ENCODE measurements around the gene NFIA. TPM values are rescaled to one million over a fixed set of nuclear protein-coding genes. Genes with fewer than 3 reads are reported as not detected.
"Not testable (repeated sequence)": the region's sequence is repeated elsewhere in the genome, so short reads cannot be mapped to it uniquely, and the experiment has no call there.

NFIA gene
- total and polyA plus RNA-seq, 2 donors, result 7.9 to 10.3 TPM

DNA sequence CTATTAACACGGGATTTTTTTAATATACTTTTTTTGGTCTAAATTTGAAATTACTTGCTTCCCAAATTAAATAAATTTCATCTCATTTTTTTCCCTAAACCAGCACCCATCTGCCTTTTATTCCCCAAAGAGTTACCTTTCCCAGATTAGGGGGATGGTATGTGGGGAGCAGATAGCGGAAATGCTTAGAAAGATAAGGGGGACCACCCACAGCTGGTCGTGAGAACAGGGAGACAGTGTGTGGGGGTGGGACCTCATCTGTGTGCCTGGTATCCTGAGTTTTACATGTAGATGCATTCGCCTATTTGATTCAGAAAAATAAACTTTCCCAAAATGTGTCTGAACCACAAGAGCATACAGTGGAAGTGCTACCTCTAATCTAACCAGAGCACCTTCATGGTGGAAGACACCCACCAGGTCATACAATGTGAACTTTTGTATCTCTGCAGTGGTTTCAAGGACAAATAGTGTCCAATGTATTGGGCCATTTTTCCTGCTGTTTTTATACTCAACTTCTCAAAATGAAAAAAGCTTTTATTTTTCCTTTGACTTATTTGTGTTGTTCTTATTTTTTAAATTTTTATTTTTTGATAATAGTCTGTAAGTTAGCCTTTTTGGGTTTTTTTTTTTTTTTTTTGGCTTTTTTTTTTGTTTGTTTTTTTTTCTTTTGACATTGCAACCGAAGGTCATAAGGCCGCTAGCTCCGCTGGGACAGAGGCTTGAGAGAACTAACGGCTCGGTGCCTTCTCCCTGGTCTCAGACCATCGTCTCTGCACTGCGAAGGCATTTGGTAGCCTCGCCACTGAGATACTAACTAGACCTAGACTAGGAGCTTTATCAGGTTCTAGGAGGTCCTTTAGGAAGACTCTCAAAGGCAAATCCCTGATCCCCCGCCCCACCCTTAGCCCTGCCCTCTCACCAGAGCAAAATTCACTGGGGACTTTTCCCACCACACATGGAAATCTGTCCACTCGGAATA, 379.3 kb downstream of the NFIA start:
- Histone ChIP-seq H3K9me3 (ENCODE audit: control insufficient read depth in 2 of 2, insufficient read depth in 1 of 2, low read length in 1 of 2) (no peaks in the 10 kb centered on the region), H3K27me3 (ENCODE audit: control insufficient read depth in 2 of 2, insufficient read depth in 1 of 2, low read length in 1 of 2) (no peaks in the 10 kb centered on the region), H3K4me1 (ENCODE audit: control insufficient read depth in 2 of 2, insufficient read depth in 2 of 2, low read length in 2 of 2) (peaks cover 0 to 4% of the 10 kb centered on the region in 2 donors), H3K27ac (ENCODE audit: low read depth in 1 of 2, low read length in 1 of 2) (no peak overlapping the region), H3K4me3 (ENCODE audit: low read length in 2 of 2) (no peak overlapping the region), H3K36me3 (ENCODE audit: control insufficient read depth in 2 of 2, insufficient read depth in 2 of 2, low read length in 1 of 2) (no peaks in the 10 kb centered on the region)
- no peak for DNase-seq (ENCODE audit: low read depth in 6 of 9, low spot score in 9 of 9)
- WGBS, result 90% methylated on average over 14 of the region's 14 CpGs

DNA sequence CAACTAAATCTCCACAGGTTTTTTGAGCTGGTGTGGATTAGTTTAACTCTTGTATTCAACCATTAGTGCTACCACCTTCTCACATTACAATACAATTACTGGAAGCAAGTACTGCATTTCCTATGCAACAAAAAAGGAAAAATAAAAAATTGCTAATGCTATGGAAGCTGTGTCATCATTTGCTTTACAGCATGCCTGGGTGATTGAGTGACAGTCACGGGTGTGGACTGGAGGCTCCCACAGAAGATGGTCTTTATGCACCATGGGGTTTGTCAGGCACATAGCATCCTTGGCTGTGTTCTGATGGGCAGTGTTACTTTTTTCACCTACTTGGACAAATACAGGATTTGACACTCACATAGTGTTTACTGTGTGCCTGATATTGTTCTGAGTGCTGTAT, 380.3 kb downstream of the NFIA start:
- Histone ChIP-seq H3K27ac (ENCODE audit: low read depth in 1 of 2, low read length in 1 of 2) (no peak overlapping the region), H3K36me3 (ENCODE audit: control insufficient read depth in 2 of 2, insufficient read depth in 2 of 2, low read length in 1 of 2) (no peaks in the 10 kb centered on the region), H3K4me1 (ENCODE audit: control insufficient read depth in 2 of 2, insufficient read depth in 2 of 2, low read length in 2 of 2) (peaks cover 0 to 4% of the 10 kb centered on the region in 2 donors), H3K27me3 (ENCODE audit: control insufficient read depth in 2 of 2, insufficient read depth in 1 of 2, low read length in 1 of 2) (no peaks in the 10 kb centered on the region), H3K9me3 (ENCODE audit: control insufficient read depth in 2 of 2, insufficient read depth in 1 of 2, low read length in 1 of 2) (no peaks in the 10 kb centered on the region), H3K4me3 (ENCODE audit: low read length in 2 of 2) (no peak overlapping the region)
- 99% methylated on average over 1 of the region's 1 CpG for WGBS
- no peak for DNase-seq (ENCODE audit: low read depth in 6 of 9, low spot score in 9 of 9)

DNA sequence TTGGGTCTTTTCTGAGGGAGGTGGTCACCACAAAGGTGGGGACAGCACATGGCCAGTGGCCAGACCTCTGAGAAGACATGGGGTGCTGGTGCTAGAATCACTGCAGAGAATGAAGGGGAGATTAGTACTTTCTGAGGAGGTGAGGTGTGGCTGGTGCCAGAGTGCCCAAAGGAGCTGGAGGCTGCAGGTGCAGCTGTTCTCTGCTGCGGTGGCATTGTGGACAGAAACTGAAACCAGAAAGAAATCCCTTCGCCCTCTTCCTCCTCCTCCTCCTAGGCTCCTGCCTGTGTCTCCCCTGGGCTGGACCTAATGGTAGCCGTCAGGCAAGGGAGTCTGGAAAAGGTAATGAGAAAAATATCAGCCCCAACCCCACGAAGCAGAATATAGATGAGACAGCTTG, 380.9 kb downstream of the NFIA start:
- 28% methylated on average over 4 of the region's 4 CpGs for WGBS
- Histone ChIP-seq H3K4me1 (ENCODE audit: control insufficient read depth in 2 of 2, insufficient read depth in 2 of 2, low read length in 2 of 2) (peaks cover 0 to 4% of the 10 kb centered on the region in 2 donors), H3K36me3 (ENCODE audit: control insufficient read depth in 2 of 2, insufficient read depth in 2 of 2, low read length in 1 of 2) (no peaks in the 10 kb centered on the region), H3K27ac (ENCODE audit: low read depth in 1 of 2, low read length in 1 of 2) (no peak overlapping the region), H3K4me3 (ENCODE audit: low read length in 2 of 2) (no peak overlapping the region), H3K27me3 (ENCODE audit: control insufficient read depth in 2 of 2, insufficient read depth in 1 of 2, low read length in 1 of 2) (no peaks in the 10 kb centered on the region), H3K9me3 (ENCODE audit: control insufficient read depth in 2 of 2, insufficient read depth in 1 of 2, low read length in 1 of 2) (no peaks in the 10 kb centered on the region)
- DNase-seq (ENCODE audit: low read depth in 6 of 9, low spot score in 9 of 9), result no peak

- WGBS, result 98% methylated on average over 5 of the region's 5 CpGs
- not testable (repeated sequence) for H3K9me3 ChIP-seq (ENCODE audit: control insufficient read depth in 2 of 2, insufficient read depth in 1 of 2, low read length in 1 of 2); H3K36me3 ChIP-seq (ENCODE audit: control insufficient read depth in 2 of 2, insufficient read depth in 2 of 2, low read length in 1 of 2); H3K4me1 ChIP-seq (ENCODE audit: control insufficient read depth in 2 of 2, insufficient read depth in 2 of 2, low read length in 2 of 2); H3K27ac ChIP-seq (ENCODE audit: low read depth in 1 of 2, low read length in 1 of 2); H3K27me3 ChIP-seq (ENCODE audit: control insufficient read depth in 2 of 2, insufficient read depth in 1 of 2, low read length in 1 of 2); DNase-seq (ENCODE audit: low read depth in 6 of 9, low spot score in 9 of 9); H3K4me3 ChIP-seq (ENCODE audit: low read length in 2 of 2)
Measured at GRCh38 chr1:61467836-61468235, 385.5 kb downstream of the NFIA start.

GRCh38 chr1:61469365-61469764, 387.0 kb downstream of the NFIA start:
- WGBS, result 100% methylated on average over 1 of the region's 1 CpG
- H3K27ac ChIP-seq (ENCODE audit: low read depth in 1 of 2, low read length in 1 of 2), result no peak overlapping the region
- H3K4me3 ChIP-seq (ENCODE audit: low read length in 2 of 2), result no peak overlapping the region
- no peaks in the 10 kb centered on the region for H3K36me3 ChIP-seq (ENCODE audit: control insufficient read depth in 2 of 2, insufficient read depth in 2 of 2, low read length in 1 of 2)
- no peaks in the 10 kb centered on the region for H3K9me3 ChIP-seq (ENCODE audit: control insufficient read depth in 2 of 2, insufficient read depth in 1 of 2, low read length in 1 of 2)
- no peaks in the 10 kb centered on the region for H3K27me3 ChIP-seq (ENCODE audit: control insufficient read depth in 2 of 2, insufficient read depth in 1 of 2, low read length in 1 of 2)
- no peak for DNase-seq (ENCODE audit: low read depth in 6 of 9, low spot score in 9 of 9)
- no peaks in the 10 kb centered on the region for H3K4me1 ChIP-seq (ENCODE audit: control insufficient read depth in 2 of 2, insufficient read depth in 2 of 2, low read length in 2 of 2)

- H3K4me3 ChIP-seq (ENCODE audit: low read length in 2 of 2), result no peak overlapping the region
- WGBS, result 64% methylated on average over 3 of the region's 3 CpGs
- H3K27me3 ChIP-seq (ENCODE audit: control insufficient read depth in 2 of 2, insufficient read depth in 1 of 2, low read length in 1 of 2), result no peaks in the 10 kb centered on the region
- H3K36me3 ChIP-seq (ENCODE audit: control insufficient read depth in 2 of 2, insufficient read depth in 2 of 2, low read length in 1 of 2), result no peaks in the 10 kb centered on the region
- H3K27ac ChIP-seq (ENCODE audit: low read depth in 1 of 2, low read length in 1 of 2), result no peak overlapping the region
- H3K9me3 ChIP-seq (ENCODE audit: control insufficient read depth in 2 of 2, insufficient read depth in 1 of 2, low read length in 1 of 2), result no peaks in the 10 kb centered on the region
- no peaks in the 10 kb centered on the region for H3K4me1 ChIP-seq (ENCODE audit: control insufficient read depth in 2 of 2, insufficient read depth in 2 of 2, low read length in 2 of 2)
- no peak for DNase-seq (ENCODE audit: low read depth in 6 of 9, low spot score in 9 of 9)
Measured at GRCh38 chr1:61472876-61473275, 390.5 kb downstream of the NFIA start.

DNA sequence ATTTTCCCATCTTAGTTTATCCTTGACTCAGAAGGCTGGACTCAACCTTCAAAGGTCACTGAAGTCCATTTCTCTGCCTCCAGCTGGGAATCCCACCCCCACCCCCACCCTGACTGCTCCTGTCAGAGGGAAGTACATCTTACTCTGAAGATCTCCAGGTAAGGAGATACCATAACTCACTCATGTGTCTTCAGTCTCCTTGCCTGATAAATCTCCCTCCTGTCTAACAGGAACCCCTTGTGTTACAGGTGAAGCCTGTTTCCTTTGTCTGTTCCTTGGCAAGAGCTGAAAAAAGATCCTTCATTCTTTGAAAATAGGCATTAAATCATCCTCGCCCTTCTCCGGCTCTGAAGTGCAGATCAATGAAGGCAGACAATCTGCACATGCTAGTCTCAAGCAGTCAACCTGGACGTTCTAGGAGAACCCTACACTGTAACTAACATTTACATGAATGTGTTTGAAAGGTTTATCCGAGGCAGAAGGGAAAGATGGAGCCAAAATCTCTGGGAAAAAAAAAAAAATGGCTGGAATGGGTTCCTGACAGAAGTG, 392.0 kb downstream of the NFIA start:
- H3K4me3 ChIP-seq (ENCODE audit: low read length in 2 of 2), result no peak overlapping the region
- no peaks in the 10 kb centered on the region for H3K9me3 ChIP-seq (ENCODE audit: control insufficient read depth in 2 of 2, insufficient read depth in 1 of 2, low read length in 1 of 2)
- no peak for DNase-seq (ENCODE audit: low read depth in 6 of 9, low spot score in 9 of 9)
- H3K4me1 ChIP-seq (ENCODE audit: control insufficient read depth in 2 of 2, insufficient read depth in 2 of 2, low read length in 2 of 2), result no peaks in the 10 kb centered on the region
- H3K27me3 ChIP-seq (ENCODE audit: control insufficient read depth in 2 of 2, insufficient read depth in 1 of 2, low read length in 1 of 2), result no peaks in the 10 kb centered on the region
- no peaks in the 10 kb centered on the region for H3K36me3 ChIP-seq (ENCODE audit: control insufficient read depth in 2 of 2, insufficient read depth in 2 of 2, low read length in 1 of 2)
- no peak overlapping the region for H3K27ac ChIP-seq (ENCODE audit: low read depth in 1 of 2, low read length in 1 of 2)
- 88% methylated on average over 4 of the region's 4 CpGs for WGBS

DNA sequence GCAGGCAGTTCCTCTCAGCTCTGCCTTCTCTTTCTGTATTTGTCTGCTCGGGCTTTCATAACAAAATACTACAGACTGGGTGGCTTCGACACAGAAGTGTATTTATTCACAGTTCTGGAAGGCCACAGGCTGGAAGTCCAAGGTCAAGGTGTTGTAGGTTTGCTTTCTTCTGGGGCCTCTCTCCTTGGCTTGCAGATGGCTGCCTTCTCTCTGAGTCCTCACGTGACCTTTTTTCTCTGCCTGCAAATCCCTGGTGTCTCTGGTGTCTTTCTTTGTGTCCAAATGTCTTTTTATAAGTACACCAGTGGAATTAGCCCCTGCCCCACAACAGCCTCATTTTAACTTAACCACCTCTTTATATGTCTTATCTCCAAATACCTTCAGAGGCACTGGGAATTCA, 392.6 kb downstream of the NFIA start:
- Histone ChIP-seq H3K27me3 (ENCODE audit: control insufficient read depth in 2 of 2, insufficient read depth in 1 of 2, low read length in 1 of 2) (no peaks in the 10 kb centered on the region), H3K4me1 (ENCODE audit: control insufficient read depth in 2 of 2, insufficient read depth in 2 of 2, low read length in 2 of 2) (no peaks in the 10 kb centered on the region), H3K4me3 (ENCODE audit: low read length in 2 of 2) (no peak overlapping the region), H3K27ac (ENCODE audit: low read depth in 1 of 2, low read length in 1 of 2) (no peak overlapping the region), H3K9me3 (ENCODE audit: control insufficient read depth in 2 of 2, insufficient read depth in 1 of 2, low read length in 1 of 2) (no peaks in the 10 kb centered on the region), H3K36me3 (ENCODE audit: control insufficient read depth in 2 of 2, insufficient read depth in 2 of 2, low read length in 1 of 2) (no peaks in the 10 kb centered on the region)
- 95% methylated on average over 3 of the region's 3 CpGs for WGBS
- no peak for DNase-seq (ENCODE audit: low read depth in 6 of 9, low spot score in 9 of 9)

GRCh38 chr1:61477301-61477700, 394.9 kb downstream of the NFIA start:
- H3K27me3 ChIP-seq (ENCODE audit: control insufficient read depth in 2 of 2, insufficient read depth in 1 of 2, low read length in 1 of 2), result no peaks in the 10 kb centered on the region
- no peak overlapping the region for H3K4me3 ChIP-seq (ENCODE audit: low read length in 2 of 2)
- H3K9me3 ChIP-seq (ENCODE audit: control insufficient read depth in 2 of 2, insufficient read depth in 1 of 2, low read length in 1 of 2), result no peaks in the 10 kb centered on the region
- DNase-seq (ENCODE audit: low read depth in 6 of 9, low spot score in 9 of 9), result no peak
- no peaks in the 10 kb centered on the region for H3K4me1 ChIP-seq (ENCODE audit: control insufficient read depth in 2 of 2, insufficient read depth in 2 of 2, low read length in 2 of 2)
- no peak overlapping the region for H3K27ac ChIP-seq (ENCODE audit: low read depth in 1 of 2, low read length in 1 of 2)
- 96% methylated on average over 7 of the region's 7 CpGs for WGBS
- H3K36me3 ChIP-seq (ENCODE audit: control insufficient read depth in 2 of 2, insufficient read depth in 2 of 2, low read length in 1 of 2), result no peaks in the 10 kb centered on the region

Measured in thymus (tissue), 11 donors.